SK-N-SH (cell line): Measurements from ENCODE around the gene KIRREL2. TPM values are rescaled to one million over a fixed set of nuclear protein-coding genes. Genes with fewer than 3 reads are reported as not detected.

ENCODE experiments used
- CTCF ChIA-PET: fragments of 300-600, 350-600 bp; formaldehyde crosslinking; extraction: SDS; loops from one replicate; lab custom pipeline; 2021; lab: Yijun Ruan, JAX
- POLR2A ChIA-PET: fragments of 350-600 bp; sonication (Branson Sonifier 250); formaldehyde crosslinking; extraction: SDS; loops from one replicate; lab custom pipeline; 2020; ENCODE audit warnings: antibody characterized with exemption, inconsistent platforms; lab: Yijun Ruan, JAX
- DNase-seq: peaks from one replicate; pipeline ENCODE4 v3.0.0; 2012
- H2AFZ ChIP-seq: fragments of 200-600 bp; sonication (generic); 2 replicates; pipeline ENCODE4 v1.8.1; 2016; ENCODE audit warnings: antibody characterized with exemption, mild to moderate bottlenecking, low read depth
- H3F3A ChIP-seq: fragments of 200-600 bp; sonication (generic); replicated peaks from 2 replicates; pipeline ENCODE3; 2016; ENCODE audit warnings: antibody characterized with exemption, mild to moderate bottlenecking; ENCODE audit not compliant: insufficient read depth
- H3K27ac ChIP-seq, 2 experiments: fragments of 200-500 bp in 1 of 2; fragments of 200-600 bp in 1 of 2; sonication (Bioruptor generic) in 1 of 2; sonication (generic), shearing (Covaris generic) in 1 of 2; 2 replicates each; pipeline versions ENCODE4 v1.5.1 to v1.6.1; 2014 to 2016; ENCODE audit warnings: low read depth in 2 of 2, inconsistent platforms in 1 of 2, low read length in 1 of 2, mild to moderate bottlenecking in 1 of 2, mixed read lengths in 1 of 2
- H3K27me3 ChIP-seq: fragments of 200-600 bp; sonication (generic), shearing (Covaris generic); 2 replicates; pipeline ENCODE4 v1.6.1; 2016; ENCODE audit warnings: mixed run types; ENCODE audit not compliant: insufficient read depth
- H3K36me3 ChIP-seq, 2 experiments: fragments of 200-500 bp in 1 of 2; fragments of 200-600 bp in 1 of 2; sonication (Bioruptor generic) in 1 of 2; sonication (generic) in 1 of 2; replicated peaks in 1 of 2; 2 replicates each; pipeline versions ENCODE3 to v1.5.1; 2014 to 2016; ENCODE audit warnings: low read length in 1 of 2, mild to moderate bottlenecking in 1 of 2; ENCODE audit not compliant: insufficient read depth in 2 of 2, control insufficient read depth in 1 of 2
- H3K4me1 ChIP-seq, 2 experiments: fragments of 200-500 bp in 1 of 2; fragments of 200-600 bp in 1 of 2; sonication (Bioruptor generic) in 1 of 2; sonication (generic), shearing (Covaris generic) in 1 of 2; 2 replicates each; pipeline versions ENCODE4 v1.5.1 to v1.6.1; 2014 to 2016; ENCODE audit warnings: low read depth in 1 of 2, low read length in 1 of 2, mixed run types in 1 of 2; ENCODE audit not compliant: insufficient read depth in 2 of 2, control insufficient read depth in 1 of 2
- H3K4me2 ChIP-seq: fragments of 200-600 bp; sonication (generic), shearing (Covaris generic); 2 replicates; pipeline ENCODE4 v1.6.1; 2017; ENCODE audit warnings: mixed run types
- H3K4me3 ChIP-seq, 2 experiments: fragments of 200-500 bp in 1 of 2; fragments of 200-600 bp in 1 of 2; sonication (Bioruptor generic) in 1 of 2; sonication (generic), shearing (Covaris generic) in 1 of 2; 2 replicates each; pipeline versions ENCODE4 v1.5.1 to v1.8.1; 2014 to 2016; ENCODE audit warnings: low read depth in 2 of 2, inconsistent platforms in 1 of 2, low read length in 1 of 2, mild to moderate bottlenecking in 1 of 2, mixed read lengths in 1 of 2, moderate library complexity in 1 of 2
- H3K79me2 ChIP-seq: fragments of 200-600 bp; sonication (generic); 2 replicates; pipeline ENCODE4 v1.8.1; 2017; ENCODE audit warnings: mild to moderate bottlenecking; ENCODE audit not compliant: insufficient read depth
- H3K9ac ChIP-seq: fragments of 200-600 bp; sonication (generic); 2 replicates; pipeline ENCODE4 v1.6.1; 2017; ENCODE audit warnings: mixed run types
- H3K9me2 ChIP-seq: fragments of 200-600 bp; sonication (generic); 2 replicates; pipeline ENCODE4 v1.6.1; 2017; ENCODE audit warnings: mixed run types
- H3K9me3 ChIP-seq: fragments of 200-600 bp; sonication (generic); 2 replicates; pipeline ENCODE4 v1.6.1; 2017; ENCODE audit warnings: mixed run types, mild to moderate bottlenecking, moderate library complexity
- H4K20me1 ChIP-seq: fragments of 200-600 bp; sonication (generic); 2 replicates; pipeline ENCODE4 v1.6.1; 2017; ENCODE audit warnings: mild to moderate bottlenecking, mixed run types; ENCODE audit not compliant: insufficient read depth
- CHD2 ChIP-seq: fragments of 150-350 bp; IDR thresholded peaks from 2 replicates; pipeline ENCODE4 v1.6.1; 2018; ENCODE audit warnings: low read length; ENCODE audit not compliant: partially characterized antibody
- CTCF ChIP-seq: fragments of 200-600 bp; sonication (generic); IDR thresholded peaks from 2 replicates; pipeline ENCODE4 v1.6.1; 2017; ENCODE audit warnings: antibody characterized with exemption, mild to moderate bottlenecking, moderate library complexity
- ELF1 ChIP-seq: IDR thresholded peaks from 2 replicates; pipeline ENCODE4 v1.4.0; 2012
- EZH2phosphoT487 ChIP-seq: fragments of 200-600 bp; sonication (generic); IDR thresholded peaks from 2 replicates; pipeline ENCODE4 v1.6.1; 2017; ENCODE audit warnings: low read depth, mixed run types, mild to moderate bottlenecking, antibody characterized with exemption, moderate library complexity, borderline replicate concordance
- FOSL2 ChIP-seq: IDR thresholded peaks from 2 replicates; pipeline ENCODE4 v1.4.0; 2012; ENCODE audit warnings: low read depth, mild to moderate bottlenecking, moderate library complexity, borderline replicate concordance
- GATA2 ChIP-seq: sonication (generic); formaldehyde crosslinking; IDR thresholded peaks from 2 replicates; pipeline ENCODE4 v1.5.0; 2020; ENCODE audit warnings: mild to moderate bottlenecking, missing genetic modification reagents
- IRF3 ChIP-seq: fragments of 150-350 bp; IDR thresholded peaks from 2 replicates; pipeline ENCODE4 v1.6.1; 2016; ENCODE audit warnings: mild to moderate bottlenecking, low read depth, low read length
- MXI1 ChIP-seq: IDR thresholded peaks from 2 replicates; pipeline ENCODE4 v1.6.1; 2012; ENCODE audit warnings: mild to moderate bottlenecking, low read depth, low read length, improper control_type of control experiment
- NFIC ChIP-seq: IDR thresholded peaks from 2 replicates; pipeline ENCODE4 v1.4.0; 2012; ENCODE audit warnings: borderline replicate concordance
- NRF1 ChIP-seq: IDR thresholded peaks from 2 replicates; pipeline ENCODE4 v1.6.1; 2012; ENCODE audit warnings: low read depth, mild to moderate bottlenecking, low read length
- POLR2AphosphoS5 ChIP-seq: IDR thresholded peaks from 2 replicates; pipeline ENCODE4 v1.6.1; 2012; ENCODE audit warnings: low read depth, low read length
- RAD21 ChIP-seq: IDR thresholded peaks from 2 replicates; pipeline ENCODE4 v1.6.1; 2012; ENCODE audit warnings: mild to moderate bottlenecking, low read length
- RCOR1 ChIP-seq: fragments of 150-350 bp; IDR thresholded peaks from 2 replicates; pipeline ENCODE4 v1.6.1; 2017; ENCODE audit warnings: antibody characterized with exemption, low read length
- REST ChIP-seq: IDR thresholded peaks from 2 replicates; pipeline ENCODE4 v1.6.1; 2012; ENCODE audit warnings: mild to moderate bottlenecking, low read depth, low read length, moderate library complexity
- RXRA ChIP-seq: IDR thresholded peaks from 2 replicates; pipeline ENCODE4 v1.4.0; 2012; ENCODE audit warnings: low read depth, mild to moderate bottlenecking, borderline replicate concordance
- USF1 ChIP-seq: IDR thresholded peaks from 2 replicates; pipeline ENCODE4 v1.4.0; 2012; ENCODE audit warnings: low read depth, borderline replicate concordance
- WGBS: methylation state at CpG from one replicate; pipeline ENCODE4 v1.1.6; 2017; ENCODE audit warnings: low lambda C conversion rate; 5-methylcytosine and 5-hydroxymethylcytosine counted together
- polyA plus RNA-seq, 3 experiments: library from polyadenylated mRNA; depleted of rRNA; stranded (reverse); fragments of >200 nt; gene quantifications; 2 replicates each; pipeline ENCODE4 v1.2.3, GENCODE V29; 2012

Gene KIRREL2
- polyA plus RNA-seq, 1 of the 3 experiments (the other 2 are of a cell fraction) = 0.21 TPM

GRCh38 chr19:35858311-35858710 is 1.6 kb downstream of the KIRREL2 start:
- no peaks in the 10 kb centered on the region for H3K36me3 ChIP-seq
- no peaks in the 10 kb centered on the region for H3K9me2 ChIP-seq
- no peak overlapping the region for H3K27ac ChIP-seq
- no peak overlapping the region for H2AFZ ChIP-seq
- DNase-seq = no peak
- no peak overlapping the region for H3K4me3 ChIP-seq
- no peaks in the 10 kb centered on the region for H3K79me2 ChIP-seq
- H3K27me3 ChIP-seq = no peaks in the 10 kb centered on the region
- no peak overlapping the region for H3K4me2 ChIP-seq
- H4K20me1 ChIP-seq = no peaks in the 10 kb centered on the region
- H3K9ac ChIP-seq = no peak overlapping the region
- 78% methylated on average over 2 of the region's 6 CpGs for WGBS
- CTCF ChIA-PET = no interaction called here
- peaks cover 0 to 11% of the 10 kb centered on the region in 2 experiments; a peak in 1 of 4 replicates for H3K4me1 ChIP-seq
- H3K9me3 ChIP-seq = no peaks in the 10 kb centered on the region
- TF ChIP-seq USF1 = no peak
- no peak for TF ChIP-seq NFIC
- TF ChIP-seq RAD21 = no peak
- TF ChIP-seq NRF1 = no peak
- TF ChIP-seq MXI1 = no peak
- no peak for TF ChIP-seq RXRA
- no peak for TF ChIP-seq CTCF
- POLR2A ChIA-PET = no interaction called here
- no peaks in the 10 kb centered on the region for H3F3A ChIP-seq

- POLR2A ChIA-PET = no interaction called here
- WGBS = 66% methylated on average over 4 of the region's 4 CpGs
- no peaks in the 10 kb centered on the region for H3K27me3 ChIP-seq
Observed at GRCh38 chr19:35859414-35859813, 2.7 kb downstream of the KIRREL2 start.

More at GRCh38 chr19:35859414-35859813, 2.7 kb downstream of the KIRREL2 start:
- H3K4me3 ChIP-seq = no peak overlapping the region
- no peaks in the 10 kb centered on the region for H3K79me2 ChIP-seq
- no peaks in the 10 kb centered on the region for H3K36me3 ChIP-seq
- no peaks in the 10 kb centered on the region for H3K9me3 ChIP-seq
- H2AFZ ChIP-seq = no peak overlapping the region
- CTCF ChIA-PET = interaction anchor here (1.2 kb wide), 1 partner anchor 9 kb away, joined by 5 read pairs; no protein-coding TSS in a partner anchor
- H3K9me2 ChIP-seq = no peaks in the 10 kb centered on the region
- H3K4me2 ChIP-seq = no peak overlapping the region
- no peak for DNase-seq
- H3K27ac ChIP-seq = no peak overlapping the region
- H3K9ac ChIP-seq = no peak overlapping the region
- no peaks in the 10 kb centered on the region for H4K20me1 ChIP-seq
- H3F3A ChIP-seq = no peaks in the 10 kb centered on the region
- TF ChIP-seq EZH2phosphoT487 (no peak), RCOR1 (no peak), REST (no peak), RXRA (no peak), FOSL2 (no peak), IRF3 (no peak), ELF1 (no peak), GATA2 (CRISPR knock-in tag) (no peak), CHD2 (no peak), POLR2AphosphoS5 (no peak)
- TF ChIP-seq, all 33 proteins: peak for 0
- H3K4me1 ChIP-seq = peaks cover 0 to 11% of the 10 kb centered on the region in 2 experiments; a peak in 1 of 4 replicates
